ENCODE measurements around the gene GOLGA6L2.

DNA sequence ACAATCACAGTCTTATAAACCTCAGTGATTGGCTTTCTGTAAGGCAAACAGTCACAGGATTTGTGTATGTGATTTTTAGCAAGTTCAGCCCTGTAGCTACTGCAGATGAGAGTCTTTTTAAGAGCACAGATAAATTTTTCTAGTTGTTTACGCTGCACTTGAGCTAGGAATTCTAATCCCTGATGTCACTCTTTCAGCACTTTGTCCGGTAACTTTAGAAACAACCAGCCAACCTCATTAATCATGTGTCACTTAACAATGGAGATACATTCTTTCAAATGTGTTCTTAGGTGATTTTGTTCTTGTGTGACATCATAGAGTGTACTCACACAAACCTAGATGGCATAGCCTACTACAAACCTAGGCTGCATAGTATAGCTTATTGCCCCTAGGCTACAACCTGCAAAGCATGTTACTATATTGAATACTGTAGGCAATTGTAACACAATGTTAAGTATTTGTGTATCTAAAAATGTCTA lies 36.8 kb upstream of the GOLGA6L2 start:
- TF ChIP-seq, protein P1, sequence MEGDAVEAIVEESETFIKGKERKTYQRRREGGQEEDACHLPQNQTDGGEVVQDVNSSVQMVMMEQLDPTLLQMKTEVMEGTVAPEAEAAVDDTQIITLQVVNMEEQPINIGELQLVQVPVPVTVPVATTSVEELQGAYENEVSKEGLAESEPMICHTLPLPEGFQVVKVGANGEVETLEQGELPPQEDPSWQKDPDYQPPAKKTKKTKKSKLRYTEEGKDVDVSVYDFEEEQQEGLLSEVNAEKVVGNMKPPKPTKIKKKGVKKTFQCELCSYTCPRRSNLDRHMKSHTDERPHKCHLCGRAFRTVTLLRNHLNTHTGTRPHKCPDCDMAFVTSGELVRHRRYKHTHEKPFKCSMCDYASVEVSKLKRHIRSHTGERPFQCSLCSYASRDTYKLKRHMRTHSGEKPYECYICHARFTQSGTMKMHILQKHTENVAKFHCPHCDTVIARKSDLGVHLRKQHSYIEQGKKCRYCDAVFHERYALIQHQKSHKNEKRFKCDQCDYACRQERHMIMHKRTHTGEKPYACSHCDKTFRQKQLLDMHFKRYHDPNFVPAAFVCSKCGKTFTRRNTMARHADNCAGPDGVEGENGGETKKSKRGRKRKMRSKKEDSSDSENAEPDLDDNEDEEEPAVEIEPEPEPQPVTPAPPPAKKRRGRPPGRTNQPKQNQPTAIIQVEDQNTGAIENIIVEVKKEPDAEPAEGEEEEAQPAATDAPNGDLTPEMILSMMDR (IDR thresholded peaks at IDR 0.05; ENCODE audit: poor library complexity) = no peak
- no peak for TF ChIP-seq EZH2 (IDR thresholded peaks at IDR 0.05; ENCODE audit: borderline replicate concordance)
